ENCODE results near the gene GDPD1.
"Not testable (repeated sequence)": the region's sequence is repeated elsewhere in the genome, so short reads cannot be mapped to it uniquely, and the experiment has no call there.

GDPD1 gene

GRCh38 chr17:59220328-59221158, at the start of gene GDPD1:
TSS of gene GDPD1 (plus strand) at chr17:59220511. CDS start at chr17:59220610, 99 bp downstream.
- DNase-seq, result peak; percentile 94

GRCh38 chr17:59172436-59173004, 47.8 kb upstream of the GDPD1 start:
- DNase-seq, result no peak

GRCh38 chr17:59174671-59175070, 45.6 kb upstream of the GDPD1 start:
- no peak for DNase-seq

GRCh38 chr17:59175076-59175475, 45.2 kb upstream of the GDPD1 start:
- no peak for DNase-seq

GRCh38 chr17:59178266-59178985, 41.9 kb upstream of the GDPD1 start:
- no peak for DNase-seq

- not testable (repeated sequence) for DNase-seq
Measured at GRCh38 chr17:59179601-59180000, 40.7 kb upstream of the GDPD1 start.

GRCh38 chr17:59180626-59181025, 39.7 kb upstream of the GDPD1 start:
- no peak for DNase-seq

GRCh38 chr17:59181481-59181880, 38.8 kb upstream of the GDPD1 start:
- DNase-seq, result no peak

- DNase-seq, result no peak
Measured at GRCh38 chr17:59185997-59186396, 34.3 kb upstream of the GDPD1 start.

- DNase-seq, result no peak
Measured at GRCh38 chr17:59186850-59187249, 33.5 kb upstream of the GDPD1 start.

- DNase-seq, result no peak
Measured at GRCh38 chr17:59190806-59191205, 29.5 kb upstream of the GDPD1 start.

GRCh38 chr17:59193336-59193862, 26.9 kb upstream of the GDPD1 start:
- no peak for DNase-seq

GRCh38 chr17:59199398-59199797, 20.9 kb upstream of the GDPD1 start:
- DNase-seq, result no peak

GRCh38 chr17:59202320-59202719, 18.0 kb upstream of the GDPD1 start:
- no peak for DNase-seq

GRCh38 chr17:59219370-59219769, 941 bp upstream of the GDPD1 start:
- no peak for DNase-seq

GRCh38 chr17:59219992-59220327, 351 bp upstream of the GDPD1 start:
- DNase-seq, result no peak

- DNase-seq, result peak; percentile 35
Measured at GRCh38 chr17:59221159-59221847, 992 bp downstream of the GDPD1 start.

- no peak for DNase-seq
Measured at GRCh38 chr17:59223813-59224212, 3.5 kb downstream of the GDPD1 start.

GRCh38 chr17:59228588-59228987, 8.3 kb downstream of the GDPD1 start:
- not testable (repeated sequence) for DNase-seq

GRCh38 chr17:59230764-59231163, 10.5 kb downstream of the GDPD1 start:
- no peak for DNase-seq

- no peak for DNase-seq
Measured at GRCh38 chr17:59234631-59235030, 14.3 kb downstream of the GDPD1 start.

- no peak for DNase-seq
Measured at GRCh38 chr17:59238906-59239305, 18.6 kb downstream of the GDPD1 start.

- no peak for DNase-seq
Measured at GRCh38 chr17:59244081-59244480, 23.8 kb downstream of the GDPD1 start.
